ENCODE measurements around the gene EXD3. TPM values are rescaled to one million over a fixed set of nuclear protein-coding genes. Genes with fewer than 3 reads are reported as not detected.

EXD3 gene
- total RNA-seq, 1 experiment from 2014 or later: 15.3 TPM

- H2AFZ ChIP-seq (ENCODE audit: low read length): no peak overlapping the region
- no peaks in the 10 kb centered on the region for H3K79me2 ChIP-seq (ENCODE audit: insufficient read depth, low read length)
- no peak overlapping the region for H3K4me3 Mint-ChIP-seq
- no peak overlapping the region for H3K18ac ChIP-seq (ENCODE audit: insufficient read length, low read depth, low read length)
- no peak overlapping the region for H4K91ac ChIP-seq (ENCODE audit: insufficient read length, low read depth, low read length)
- H2BK12ac ChIP-seq (ENCODE audit: insufficient read length, low read depth, low read length): no peak overlapping the region
- WGBS (ENCODE audit: extremely low coverage, insufficient read length, low lambda C conversion rate): no CpG with 5 or more reads among the region's 139 CpGs
- H3K4ac ChIP-seq (ENCODE audit: low read depth, low read length): no peak overlapping the region
- H3K23ac ChIP-seq (ENCODE audit: insufficient read length, low read depth, low read length): no peak overlapping the region
- H2BK5ac ChIP-seq (ENCODE audit: insufficient read length, low read length): no peak overlapping the region
- H3K27me3 Mint-ChIP-seq (ENCODE audit: low read depth): peaks cover 14% of the 10 kb centered on the region
- peaks cover 0 to 1% (median 0%) of the 10 kb centered on the region in 3 experiments; a peak in 2 of 7 replicates for H3K36me3 Mint-ChIP-seq (ENCODE audit: insufficient read depth in 1 of 3, low read depth in 3 of 3)
- no peak overlapping the region for H2BK15ac ChIP-seq (ENCODE audit: low read depth, low read length)
- H2BK120ac ChIP-seq (ENCODE audit: low read depth, low read length, poor library complexity, severe bottlenecking): no peak overlapping the region
- no peaks in the 10 kb centered on the region for H3K27me3 ChIP-seq (ENCODE audit: insufficient read depth, low read length)
- H3K27ac Mint-ChIP-seq: no peak overlapping the region
- no peak overlapping the region for H4K5ac ChIP-seq (ENCODE audit: insufficient read length, low read depth, low read length)
- no peak overlapping the region for H3T11ph ChIP-seq (ENCODE audit: low read length)
- H3K79me1 ChIP-seq (ENCODE audit: insufficient read depth, low read depth, low read length, poor library complexity, severe bottlenecking): no peaks in the 10 kb centered on the region
- H3K9me3 ChIP-seq (ENCODE audit: control insufficient read depth, low read depth, low read length): no peaks in the 10 kb centered on the region
- TF ChIP-seq CTCF (conservative IDR thresholded peaks at IDR 0.05): no peak
- no peak overlapping the region for H3K14ac ChIP-seq (ENCODE audit: insufficient read depth, low read length)
- no peak overlapping the region for H3K4me2 ChIP-seq (ENCODE audit: insufficient read depth, insufficient read length, low read length)
- DNase-seq: peak; percentile 42
- no peak overlapping the region for H2AK5ac ChIP-seq (ENCODE audit: insufficient read length, low read length)
- peaks cover 20 to 28% of the 10 kb centered on the region in 2 experiments for H3K4me1 Mint-ChIP-seq
- no peak overlapping the region for H2BK20ac ChIP-seq (ENCODE audit: low read depth, low read length, poor library complexity, severe bottlenecking)
- no peaks in the 10 kb centered on the region for H4K20me1 ChIP-seq (ENCODE audit: control insufficient read depth, insufficient read depth, insufficient read length)
- peaks cover 12% of the 10 kb centered on the region for H3K23me2 ChIP-seq (ENCODE audit: insufficient read length, low read depth, low read length, poor library complexity, severe bottlenecking)
- H3K9me3 Mint-ChIP-seq: no peaks in the 10 kb centered on the region
- H3K56ac ChIP-seq (ENCODE audit: insufficient read length, low read depth, low read length): no peak overlapping the region
- H4K8ac ChIP-seq (replicated peaks; ENCODE audit: insufficient read length, low read depth, low read length): no peak overlapping the region
- H3K4me1 ChIP-seq (ENCODE audit: insufficient read depth, low read length): no peaks in the 10 kb centered on the region
- H3K27ac ChIP-seq (ENCODE audit: insufficient read length, low read depth, low read length): no peak overlapping the region
- H3K9ac ChIP-seq (ENCODE audit: extremely low read depth, insufficient read length, low read length): no peak overlapping the region
Observed at GRCh38 chr9:137278721-137279711, 143.9 kb downstream of the EXD3 start.
